Hematopoietic multipotent progenitor cell treated with erythropoietin and hydrocortisone succinate and interleukin-3 and kit ligand, for 6 days (in vitro differentiated cells): ENCODE results near the gene PAFAH1B1.
"Not testable (repeated sequence)": the region's sequence is repeated elsewhere in the genome, so short reads cannot be mapped to it uniquely, and the experiment has no call there.

Experiments used
- DNase-seq: peaks from one replicate; pipeline ENCODE4 v3.0.0-alpha.2; 2015

Gene PAFAH1B1

GRCh38 chr17:2636169-2636930 lies 42.9 kb downstream of the PAFAH1B1 start:
- DNase-seq, result peak; percentile 19

GRCh38 chr17:2637422-2637821 lies 44.0 kb downstream of the PAFAH1B1 start:
- no peak for DNase-seq

- DNase-seq, result no peak
These were observed 51.5 kb downstream of the PAFAH1B1 start for GRCh38 chr17:2644971-2645370.

- DNase-seq, result no peak
These were observed 54.5 kb downstream of the PAFAH1B1 start for GRCh38 chr17:2647957-2648356.

- no peak for DNase-seq
These were observed 55.7 kb downstream of the PAFAH1B1 start for GRCh38 chr17:2649191-2649590.

- not testable (repeated sequence) for DNase-seq
These were observed 59.5 kb downstream of the PAFAH1B1 start for GRCh38 chr17:2652911-2653310.

- DNase-seq, result no peak
These were observed 62.1 kb downstream of the PAFAH1B1 start for GRCh38 chr17:2655546-2655945.

- DNase-seq, result no peak
These were observed 62.8 kb downstream of the PAFAH1B1 start for GRCh38 chr17:2656283-2656682.

- DNase-seq, result peak; percentile 7
These were observed 65.9 kb downstream of the PAFAH1B1 start for GRCh38 chr17:2659337-2659736.

- not testable (repeated sequence) for DNase-seq
These were observed 67.0 kb downstream of the PAFAH1B1 start for GRCh38 chr17:2660410-2660809.

- no peak for DNase-seq
These were observed 78.6 kb downstream of the PAFAH1B1 start for GRCh38 chr17:2672026-2672425.

GRCh38 chr17:2679247-2679646 lies 85.8 kb downstream of the PAFAH1B1 start:
- not testable (repeated sequence) for DNase-seq

- no peak for DNase-seq
These were observed 87.5 kb downstream of the PAFAH1B1 start for GRCh38 chr17:2680961-2681360.

- DNase-seq, result no peak
These were observed 88.2 kb downstream of the PAFAH1B1 start for GRCh38 chr17:2681650-2682049.

GRCh38 chr17:2682176-2682938 lies 88.9 kb downstream of the PAFAH1B1 start:
- no peak for DNase-seq

- no peak for DNase-seq
These were observed 90.5 kb downstream of the PAFAH1B1 start for GRCh38 chr17:2683912-2684311.

- no peak for DNase-seq
These were observed 91.1 kb downstream of the PAFAH1B1 start for GRCh38 chr17:2684549-2684948.

- DNase-seq, result no peak
These were observed 92.2 kb downstream of the PAFAH1B1 start for GRCh38 chr17:2685696-2686095.

GRCh38 chr17:2687074-2687418 lies 93.6 kb downstream of the PAFAH1B1 start:
- DNase-seq, result no peak

GRCh38 chr17:2688351-2689342 lies 95.2 kb downstream of the PAFAH1B1 start:
- peak; percentile 24 for DNase-seq

- DNase-seq, result peak; percentile 18
These were observed 96.1 kb downstream of the PAFAH1B1 start for GRCh38 chr17:2689411-2690164.
